Astrocyte of the spinal cord (primary cell): ENCODE data around the gene FNDC11.

Source experiments
- DNase-seq: peaks from one replicate; pipeline ENCODE4 v3.0.0; 2011; ENCODE audit warnings: low read depth, low spot score
- H3K4me3 ChIP-seq: 2 replicates; pipeline ENCODE4 v1.5.1; 2011; ENCODE audit warnings: low read depth, mild to moderate bottlenecking, low read length, moderate library complexity
- in situ Hi-C: cut with HindIII; loops from 2 replicates; pipeline ENCODE4 v1.10.0; 2017; ENCODE audit warnings: low sequenced_read_pairs
- TF ChIP-seq, protein P1 (sequence below): IDR thresholded peaks from 2 replicates; pipeline ENCODE4 v1.5.1; 2012; ENCODE audit warnings: low read depth, mild to moderate bottlenecking, low read length, inconsistent platforms

FNDC11 gene

DNA sequence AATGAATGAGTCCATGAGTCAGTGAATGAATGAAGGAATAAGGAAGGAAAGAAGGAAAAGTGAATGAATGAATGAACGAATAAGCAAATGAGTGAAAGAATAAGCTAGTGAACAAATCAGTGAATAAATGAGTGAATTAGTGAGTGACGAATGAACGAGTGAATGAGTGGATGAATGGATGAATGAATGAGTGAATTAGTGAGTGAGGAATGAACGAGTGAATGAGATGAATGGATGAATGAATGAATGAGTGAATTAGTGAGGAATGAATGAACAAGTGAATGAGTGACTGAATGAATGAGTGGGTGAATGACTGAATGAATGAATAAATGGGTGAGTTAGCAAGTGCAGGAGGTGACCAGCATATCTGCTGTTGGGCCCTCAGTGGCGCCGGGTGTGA lies 10.2 kb upstream of the FNDC11 start:
- no peak overlapping the region for H3K4me3 ChIP-seq
- DNase-seq, result no peak
- in situ Hi-C loops, result no loop called here
- TF ChIP-seq, protein P1, sequence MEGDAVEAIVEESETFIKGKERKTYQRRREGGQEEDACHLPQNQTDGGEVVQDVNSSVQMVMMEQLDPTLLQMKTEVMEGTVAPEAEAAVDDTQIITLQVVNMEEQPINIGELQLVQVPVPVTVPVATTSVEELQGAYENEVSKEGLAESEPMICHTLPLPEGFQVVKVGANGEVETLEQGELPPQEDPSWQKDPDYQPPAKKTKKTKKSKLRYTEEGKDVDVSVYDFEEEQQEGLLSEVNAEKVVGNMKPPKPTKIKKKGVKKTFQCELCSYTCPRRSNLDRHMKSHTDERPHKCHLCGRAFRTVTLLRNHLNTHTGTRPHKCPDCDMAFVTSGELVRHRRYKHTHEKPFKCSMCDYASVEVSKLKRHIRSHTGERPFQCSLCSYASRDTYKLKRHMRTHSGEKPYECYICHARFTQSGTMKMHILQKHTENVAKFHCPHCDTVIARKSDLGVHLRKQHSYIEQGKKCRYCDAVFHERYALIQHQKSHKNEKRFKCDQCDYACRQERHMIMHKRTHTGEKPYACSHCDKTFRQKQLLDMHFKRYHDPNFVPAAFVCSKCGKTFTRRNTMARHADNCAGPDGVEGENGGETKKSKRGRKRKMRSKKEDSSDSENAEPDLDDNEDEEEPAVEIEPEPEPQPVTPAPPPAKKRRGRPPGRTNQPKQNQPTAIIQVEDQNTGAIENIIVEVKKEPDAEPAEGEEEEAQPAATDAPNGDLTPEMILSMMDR, result no peak

DNA sequence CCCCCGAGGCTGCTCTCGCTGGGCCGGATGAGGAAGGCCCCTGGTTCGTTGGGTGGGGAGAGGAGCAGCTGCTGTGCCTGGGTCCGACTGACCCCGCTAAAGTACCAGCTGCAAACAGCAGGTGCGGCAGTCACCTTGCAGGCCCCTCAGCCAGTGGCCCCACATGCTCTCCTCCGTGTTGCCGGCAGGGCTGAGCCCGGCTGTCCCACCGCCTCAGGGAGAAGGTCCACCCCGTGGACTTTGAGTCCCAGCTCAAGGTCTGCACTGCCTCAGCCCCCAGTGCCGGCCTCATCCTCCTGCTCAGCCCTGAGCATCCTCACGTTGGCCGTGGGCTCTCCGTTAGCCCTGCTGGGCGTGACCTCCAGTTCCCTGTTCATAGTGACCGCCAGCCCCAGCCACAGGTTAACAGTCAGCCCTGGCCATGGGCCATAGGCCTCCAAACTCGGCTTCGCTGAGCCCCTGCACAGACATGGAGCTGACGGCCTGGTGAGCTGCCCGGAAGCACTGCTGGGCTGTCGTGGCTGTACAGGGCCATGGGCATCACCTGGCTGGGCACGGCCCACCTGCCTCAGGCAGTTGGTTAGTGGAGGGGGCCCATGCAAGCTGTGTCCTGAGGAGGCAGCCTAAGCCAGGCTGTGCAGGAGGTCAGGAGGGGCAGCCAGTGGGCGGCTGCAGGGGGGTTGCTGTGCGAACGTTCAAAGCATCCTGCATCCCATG lies 9.6 kb upstream of the FNDC11 start:
- DNase-seq, result no peak
- TF ChIP-seq, protein P1, result no peak
- in situ Hi-C loops, result no loop called here
- no peak overlapping the region for H3K4me3 ChIP-seq

DNA sequence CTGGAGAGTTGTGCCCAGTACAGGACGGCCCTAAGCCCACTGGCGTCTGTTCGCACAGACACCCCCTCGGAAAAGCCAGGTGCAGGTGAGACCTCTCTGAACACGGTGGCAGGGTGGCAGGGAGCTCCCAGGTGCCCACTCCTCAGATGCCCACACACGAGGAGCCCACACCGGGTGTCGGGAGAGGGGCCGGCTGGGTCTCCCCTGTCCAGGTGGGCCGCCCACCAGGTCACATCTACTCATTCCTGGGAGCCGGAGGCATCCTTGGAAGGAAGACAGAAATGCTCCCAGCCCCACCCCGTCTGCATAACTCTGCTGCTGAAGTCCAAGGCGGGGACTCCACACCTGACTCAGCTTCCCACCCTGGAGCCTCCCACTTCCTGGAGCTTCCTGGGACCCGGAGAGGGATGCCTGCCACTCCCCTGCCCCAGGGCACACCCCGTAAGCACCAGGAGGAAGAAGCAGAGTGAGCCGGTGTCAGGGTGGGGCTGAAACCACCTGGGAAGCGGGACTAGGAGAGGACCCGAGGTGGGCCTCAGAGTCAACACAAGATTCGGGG lies 8.9 kb upstream of the FNDC11 start:
- in situ Hi-C loops, result no loop called here
- H3K4me3 ChIP-seq, result no peak overlapping the region
- DNase-seq, result no peak
- TF ChIP-seq, protein P1, result no peak

DNA sequence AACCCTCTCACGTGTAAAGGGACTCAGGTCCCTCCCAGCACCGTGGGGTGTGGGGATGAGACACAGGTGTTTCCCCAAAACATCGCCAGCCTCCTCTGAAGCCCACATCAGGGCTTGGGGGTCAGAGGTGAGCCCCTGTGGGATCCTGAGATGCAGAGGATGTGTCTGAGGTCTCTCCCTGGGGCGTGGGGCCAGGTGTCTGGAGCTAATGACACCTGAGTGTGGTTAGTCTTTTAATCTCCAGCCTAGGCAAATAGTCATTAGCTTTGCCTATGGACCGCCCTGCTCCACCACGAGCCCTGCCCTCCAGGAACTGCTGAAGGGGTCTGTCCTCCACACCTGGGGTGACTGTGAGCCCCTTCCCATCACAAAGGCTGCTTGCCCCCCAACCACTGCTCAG lies 8.1 kb upstream of the FNDC11 start:
- in situ Hi-C loops, result no loop called here
- H3K4me3 ChIP-seq, result no peak overlapping the region
- TF ChIP-seq, protein P1, result no peak

DNA sequence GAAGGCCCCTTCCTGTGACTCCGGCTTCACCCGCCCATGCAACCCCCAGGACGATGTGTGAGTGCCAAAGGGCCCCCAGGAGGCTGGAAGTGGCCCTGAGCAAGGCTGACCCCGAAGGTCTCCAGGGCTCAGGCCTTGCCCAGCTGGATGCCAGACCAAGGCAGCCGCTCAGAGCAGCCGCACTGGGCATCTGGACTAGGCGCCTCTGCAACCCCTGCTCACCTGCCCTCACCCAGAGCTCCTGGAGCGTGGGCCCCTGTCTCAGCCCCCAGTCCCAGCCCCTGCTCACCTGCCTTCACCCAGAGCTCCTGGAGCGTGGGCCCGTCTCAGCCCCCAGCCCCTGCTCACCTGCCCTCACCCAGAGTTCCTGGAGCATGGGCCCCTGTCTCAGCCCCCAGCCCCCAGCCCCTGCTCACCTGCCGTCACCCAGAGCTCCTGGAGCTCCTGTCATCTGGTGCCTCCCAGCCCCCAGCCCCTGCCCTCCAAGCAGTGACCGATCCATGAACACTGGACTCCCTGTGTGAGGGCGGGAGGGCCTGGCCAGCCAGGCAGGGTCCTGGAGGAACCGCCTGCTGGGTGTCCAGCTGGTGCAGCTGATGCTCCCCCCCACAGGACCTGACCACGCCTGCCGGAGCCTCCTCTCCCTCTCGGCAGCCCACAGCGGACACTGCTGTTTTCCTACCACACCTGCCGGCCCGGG lies 7.6 kb upstream of the FNDC11 start:
- no peak overlapping the region for H3K4me3 ChIP-seq
- in situ Hi-C loops, result no loop called here
- TF ChIP-seq, protein P1, result no peak
- DNase-seq, result no peak

More for the DNA sequence above, 8.1 kb upstream of the FNDC11 start:
- DNase-seq, result no peak

DNA sequence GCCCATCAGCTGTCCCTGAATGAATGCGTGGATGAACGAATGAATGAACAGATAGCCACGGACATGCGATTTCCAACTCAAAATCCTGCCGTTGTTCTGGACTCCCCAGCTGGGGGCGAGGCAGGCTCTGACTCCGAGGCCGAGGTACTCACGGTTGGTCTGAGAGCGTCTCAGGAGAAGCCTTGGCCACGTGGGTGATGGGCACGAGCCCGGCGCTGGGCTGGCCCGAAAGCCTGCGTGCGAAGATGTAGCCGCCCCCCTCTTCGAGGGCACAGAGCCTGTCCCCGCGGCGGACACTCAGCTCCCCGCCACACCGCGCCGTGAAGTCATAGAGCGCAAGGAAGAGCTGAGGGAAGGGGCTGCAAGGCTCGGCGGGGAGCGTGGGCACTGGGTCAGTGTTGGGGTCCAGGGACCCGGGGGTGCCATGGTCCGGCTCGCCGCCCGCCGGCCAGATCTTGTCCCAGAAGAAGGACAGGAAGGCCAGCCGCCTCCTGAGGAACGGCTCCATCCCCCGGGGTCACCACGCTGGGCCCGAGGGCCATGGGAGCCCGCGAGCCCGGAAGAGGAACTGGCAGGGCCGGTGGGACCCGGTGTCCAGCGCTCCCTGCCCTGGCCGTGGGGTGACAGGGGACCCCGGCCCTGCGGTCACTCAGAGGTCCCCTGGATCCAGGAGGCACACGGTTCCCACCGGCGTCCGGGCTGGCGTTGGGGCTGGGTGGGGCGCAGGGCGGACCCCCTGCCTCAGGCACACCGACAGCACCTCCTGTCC lies 6.8 kb upstream of the FNDC11 start:
- TF ChIP-seq, protein P1, result no peak
- in situ Hi-C loops, result no loop called here
- no peak for DNase-seq
- H3K4me3 ChIP-seq, result no peak overlapping the region
